AG04450 (cell line): ENCODE results near the gene NUP205. TPM values are rescaled to one million over a fixed set of nuclear protein-coding genes. Genes with fewer than 3 reads are reported as not detected.

ENCODE experiments used
- CTCF ChIA-PET: fragments of 300-600, 350-600 bp; formaldehyde crosslinking; extraction: SDS; loops from one replicate; lab custom pipeline; 2022; ENCODE audit warnings: antibody characterized with exemption, inconsistent platforms; lab: Charles Lee
- POLR2A ChIA-PET: fragments of 350-600 bp; formaldehyde crosslinking; extraction: SDS; loops from one replicate; lab custom pipeline; 2021; ENCODE audit warnings: antibody characterized with exemption, inconsistent platforms; lab: Yijun Ruan, JAX
- DNase-seq: peaks from one replicate; pipeline ENCODE4 v3.0.0-alpha.2; 2011; ENCODE audit warnings: low read depth, low spot score
- H3K27ac ChIP-seq: one replicate; pipeline ENCODE4 v1.5.1; 2012; ENCODE audit warnings: low read depth, low read length, control low read depth
- H3K27me3 ChIP-seq: one replicate; pipeline ENCODE4 v1.6.0; 2012; ENCODE audit warnings: low read length; ENCODE audit not compliant: control insufficient read depth, insufficient read depth
- H3K4me3 ChIP-seq: 2 replicates; pipeline ENCODE4 v1.5.1; 2011; ENCODE audit warnings: mild to moderate bottlenecking, low read depth, low read length, control low read depth
- H3K9me3 ChIP-seq: 2 replicates; pipeline ENCODE4 v1.5.1; 2012; ENCODE audit warnings: low read length; ENCODE audit not compliant: control insufficient read depth, insufficient read depth
- polyA plus RNA-seq: library from polyadenylated mRNA; depleted of rRNA; stranded (reverse); fragments of >200 nt; gene quantifications from 2 replicates; pipeline ENCODE4 v1.2.3, GENCODE V29; 2011
- TF ChIP-seq, protein P1 (sequence below): IDR thresholded peaks from 2 replicates; pipeline ENCODE4 v1.5.1; 2011; ENCODE audit warnings: low read depth, low read length, control low read depth, inconsistent platforms

The NUP205 gene
- polyA plus RNA-seq, 1 experiment: 36.2 TPM

DNA sequence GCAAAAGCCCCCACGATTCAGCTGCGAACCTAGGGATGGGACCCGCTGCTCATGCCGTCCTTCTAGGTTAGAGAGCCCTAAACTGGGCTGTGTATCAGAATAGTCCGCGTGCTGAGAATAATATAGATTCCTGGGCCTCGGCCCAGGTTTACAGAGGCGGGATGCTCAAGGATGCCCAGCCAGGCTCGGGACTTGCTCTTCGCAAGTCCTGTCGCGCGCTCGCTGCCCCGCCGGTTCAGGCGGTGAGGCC lies 104.3 kb downstream of the NUP205 start:
- TF ChIP-seq, protein P1, sequence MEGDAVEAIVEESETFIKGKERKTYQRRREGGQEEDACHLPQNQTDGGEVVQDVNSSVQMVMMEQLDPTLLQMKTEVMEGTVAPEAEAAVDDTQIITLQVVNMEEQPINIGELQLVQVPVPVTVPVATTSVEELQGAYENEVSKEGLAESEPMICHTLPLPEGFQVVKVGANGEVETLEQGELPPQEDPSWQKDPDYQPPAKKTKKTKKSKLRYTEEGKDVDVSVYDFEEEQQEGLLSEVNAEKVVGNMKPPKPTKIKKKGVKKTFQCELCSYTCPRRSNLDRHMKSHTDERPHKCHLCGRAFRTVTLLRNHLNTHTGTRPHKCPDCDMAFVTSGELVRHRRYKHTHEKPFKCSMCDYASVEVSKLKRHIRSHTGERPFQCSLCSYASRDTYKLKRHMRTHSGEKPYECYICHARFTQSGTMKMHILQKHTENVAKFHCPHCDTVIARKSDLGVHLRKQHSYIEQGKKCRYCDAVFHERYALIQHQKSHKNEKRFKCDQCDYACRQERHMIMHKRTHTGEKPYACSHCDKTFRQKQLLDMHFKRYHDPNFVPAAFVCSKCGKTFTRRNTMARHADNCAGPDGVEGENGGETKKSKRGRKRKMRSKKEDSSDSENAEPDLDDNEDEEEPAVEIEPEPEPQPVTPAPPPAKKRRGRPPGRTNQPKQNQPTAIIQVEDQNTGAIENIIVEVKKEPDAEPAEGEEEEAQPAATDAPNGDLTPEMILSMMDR: no peak
- Histone ChIP-seq H3K9me3 (peaks cover 4% of the 10 kb centered on the region; the same call in 1 of the 2 replicates), H3K27ac (peak overlapping the region; percentile 57), H3K27me3 (no peaks in the 10 kb centered on the region), H3K4me3 (peak overlapping the region; percentile 54)
- DNase-seq: no peak
- ChIA-PET CTCF (interaction anchor here (0.6 to 12.7 kb wide), 18 partner anchors 11 to 388 kb away, joined by 3 to 83 read pairs (median 4); no protein-coding TSS in a partner anchor), POLR2A (interaction anchor here (1.0 to 1.3 kb wide), 5 partner anchors 9 to 84 kb away, joined by 3 to 8 read pairs (median 4); no protein-coding TSS in a partner anchor)

- TF ChIP-seq, protein P1: peak; percentile 70
- CTCF ChIA-PET: interaction anchor here (0.6 to 12.7 kb wide), 17 partner anchors 11 to 1883 kb away, joined by 3 to 83 read pairs (median 4); no protein-coding TSS in a partner anchor
- Histone ChIP-seq H3K27ac (peak within 1 kb of the TSS; percentile 98), H3K4me3 (peak within 1 kb of the TSS; percentile 93), H3K9me3 (peaks cover 4% of the 10 kb centered on the region; the same call in 1 of the 2 replicates), H3K27me3 (no peaks in the 10 kb centered on the region)
- POLR2A ChIA-PET: interaction anchor here (1.0 to 1.3 kb wide), 7 partner anchors 8 to 84 kb away, joined by 3 to 8 read pairs (median 4); no protein-coding TSS in a partner anchor
- DNase-seq: peak; percentile 86
Measured at GRCh38 chr7:135662373-135663114, 104.8 kb downstream of the NUP205 start, which contains the start of gene STMP1. STMP1 (plus strand) TSS chr7:135662514.

DNA sequence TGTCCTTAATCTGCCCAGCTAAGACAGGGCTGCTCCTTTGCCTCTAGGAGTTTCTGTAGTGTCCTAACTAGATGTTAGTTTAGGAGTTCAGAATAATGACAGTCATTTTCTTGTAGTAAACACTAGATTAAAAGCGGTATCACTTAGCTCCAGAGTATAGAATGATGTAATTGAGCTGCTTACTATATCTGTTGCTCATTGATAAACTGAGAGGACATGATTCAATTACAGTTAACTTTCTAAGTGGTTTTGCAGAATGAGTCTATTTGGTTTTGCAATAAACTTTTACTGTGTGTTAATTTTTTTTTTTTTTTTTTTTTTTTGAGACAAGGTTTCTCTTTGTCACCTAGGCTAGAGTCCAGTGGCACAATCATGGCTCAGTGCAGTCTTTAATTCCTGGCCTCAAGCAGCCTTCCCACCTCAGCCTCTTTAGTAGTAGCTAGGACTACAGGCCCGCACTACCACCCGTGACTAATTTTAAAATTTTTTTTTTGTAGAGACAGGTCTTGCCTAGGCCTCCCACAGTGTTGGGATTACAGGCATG lies 106.4 kb downstream of the NUP205 start:
- no peak for DNase-seq

GRCh38 chr7:135665042-135665441 lies 107.3 kb downstream of the NUP205 start:
- no peak for DNase-seq
- H3K27me3 ChIP-seq: no peaks in the 10 kb centered on the region
- H3K27ac ChIP-seq: no peak overlapping the region
- H3K9me3 ChIP-seq: peaks cover 4% of the 10 kb centered on the region; the same call in 1 of the 2 replicates
- ChIA-PET POLR2A (no interaction called here), CTCF (interaction anchor here (1.0 to 12.7 kb wide), 4 partner anchors 8 to 343 kb away, joined by 3 to 83 read pairs (median 10); no protein-coding TSS in a partner anchor)
- no peak overlapping the region for H3K4me3 ChIP-seq
- TF ChIP-seq, protein P1: no peak

More for the DNA sequence above, 106.4 kb downstream of the NUP205 start:
- Histone ChIP-seq H3K27ac (peak overlapping the region; percentile 98), H3K9me3 (peaks cover 4% of the 10 kb centered on the region; the same call in 1 of the 2 replicates), H3K4me3 (peak overlapping the region; percentile 93; the same call in 1 of the 2 replicates), H3K27me3 (no peaks in the 10 kb centered on the region)
- POLR2A ChIA-PET: interaction anchor here (0.5 to 0.9 kb wide), 3 partner anchors 47 to 128 kb away, joined by 3 to 8 read pairs (median 6); no protein-coding TSS in a partner anchor
- TF ChIP-seq, protein P1: no peak
- CTCF ChIA-PET: interaction anchor here (1.0 to 12.7 kb wide), 7 partner anchors 9 to 346 kb away, joined by 3 to 83 read pairs (median 4); no protein-coding TSS in a partner anchor
